Thymus (tissue), 11 donors: ENCODE results near the gene C16orf78. TPM values are rescaled to one million over a fixed set of nuclear protein-coding genes. Genes with fewer than 3 reads are reported as not detected.
"Not testable (repeated sequence)": the region's sequence is repeated elsewhere in the genome, so short reads cannot be mapped to it uniquely, and the experiment has no call there.

Source experiments
- DNase-seq, 9 donors: peaks; one replicate each; pipeline ENCODE4 v3.0.0-alpha.2; 2013; ENCODE audit warnings: low spot score in 9 of 9, low read depth in 6 of 9, missing footprints in 1 of 9
- H3K27ac ChIP-seq, 2 donors: one replicate each; pipeline ENCODE4 v1.5.1; 2013; ENCODE audit warnings: control low read depth in 1 of 2, low read depth in 1 of 2, low read length in 1 of 2, mild to moderate bottlenecking in 1 of 2, moderate library complexity in 1 of 2
- H3K27me3 ChIP-seq, 2 donors: one replicate each; pipeline ENCODE4 v1.5.1; 2013; ENCODE audit warnings: low read length in 1 of 2; ENCODE audit not compliant: control insufficient read depth in 2 of 2, insufficient read depth in 1 of 2
- H3K36me3 ChIP-seq, 2 donors: one replicate each; pipeline ENCODE4 v1.5.1; 2013; ENCODE audit warnings: low read length in 1 of 2, mild to moderate bottlenecking in 1 of 2, moderate library complexity in 1 of 2; ENCODE audit not compliant: control insufficient read depth in 2 of 2, insufficient read depth in 2 of 2
- H3K4me1 ChIP-seq, 2 donors: one replicate each; pipeline ENCODE4 v1.5.1; 2013; ENCODE audit warnings: low read length in 2 of 2; ENCODE audit not compliant: control insufficient read depth in 2 of 2, insufficient read depth in 2 of 2
- H3K4me3 ChIP-seq, 2 donors: one replicate each; pipeline ENCODE4 v1.5.1; 2013; ENCODE audit warnings: low read length in 2 of 2, control low read depth in 1 of 2, mild to moderate bottlenecking in 1 of 2
- H3K9me3 ChIP-seq, 2 donors: one replicate each; pipeline ENCODE4 v1.5.1; 2013; ENCODE audit warnings: low read length in 1 of 2, mild to moderate bottlenecking in 1 of 2; ENCODE audit not compliant: control insufficient read depth in 2 of 2, insufficient read depth in 1 of 2
- WGBS: extraction: QIAGEN DNeasy Blood & Tissue Kit; methylation state at CpG from one replicate; pipeline ENCODE4 v1.1.7; 2013; 5-methylcytosine and 5-hydroxymethylcytosine counted together
- polyA plus RNA-seq: library from polyadenylated mRNA; stranded (reverse); fragments of 200-250 nt; gene quantifications from one replicate; pipeline ENCODE4 v1.2.3, GENCODE V29; 2013
- total RNA-seq: library from RNA; stranded (reverse); fragments of 120-200 nt; gene quantifications from one replicate; pipeline ENCODE4 v1.2.4, GENCODE V29; 2013
- donor health status: healthy.

Gene C16orf78
- total and polyA plus RNA-seq, 2 donors: not detected

GRCh38 chr16:49355933-49356665 lies 17.5 kb upstream of the C16orf78 start:
- Histone ChIP-seq H3K4me1 (no peaks in the 10 kb centered on the region), H3K36me3 (no peaks in the 10 kb centered on the region), H3K9me3 (no peaks in the 10 kb centered on the region), H3K4me3 (no peak overlapping the region), H3K27ac (no peak overlapping the region), H3K27me3 (peaks cover 0 to 3% of the 10 kb centered on the region in 2 donors)
- WGBS: 86% methylated on average over 6 of the region's 6 CpGs
- no peak for DNase-seq

- peaks cover 0 to 3% of the 10 kb centered on the region in 2 donors for H3K27me3 ChIP-seq
- H3K9me3 ChIP-seq: no peaks in the 10 kb centered on the region
- H3K4me3 ChIP-seq: no peak overlapping the region
- no peak for DNase-seq
- 75% methylated on average over 20 of the region's 20 CpGs for WGBS
- H3K36me3 ChIP-seq: no peaks in the 10 kb centered on the region
- no peaks in the 10 kb centered on the region for H3K4me1 ChIP-seq
- H3K27ac ChIP-seq: no peak overlapping the region
These were observed 16.7 kb upstream of the C16orf78 start for GRCh38 chr16:49356728-49357488.

GRCh38 chr16:49359591-49359990 lies 14.0 kb upstream of the C16orf78 start:
- H3K9me3 ChIP-seq: no peaks in the 10 kb centered on the region
- H3K36me3 ChIP-seq: no peaks in the 10 kb centered on the region
- no peak overlapping the region for H3K4me3 ChIP-seq
- DNase-seq: no peak
- no peaks in the 10 kb centered on the region for H3K4me1 ChIP-seq
- H3K27me3 ChIP-seq: peaks cover 0 to 3% of the 10 kb centered on the region in 2 donors
- H3K27ac ChIP-seq: no peak overlapping the region
- WGBS: 8% methylated on average over 4 of the region's 4 CpGs

GRCh38 chr16:49361731-49362130 lies 11.9 kb upstream of the C16orf78 start:
- 84% methylated on average over 6 of the region's 6 CpGs for WGBS
- not testable (repeated sequence) for H3K27ac ChIP-seq, H3K4me1 ChIP-seq, H3K4me3 ChIP-seq, H3K27me3 ChIP-seq, H3K9me3 ChIP-seq, H3K36me3 ChIP-seq, DNase-seq

- Histone ChIP-seq H3K4me3 (no peak overlapping the region), H3K27ac (no peak overlapping the region), H3K9me3 (no peaks in the 10 kb centered on the region), H3K4me1 (no peaks in the 10 kb centered on the region), H3K27me3 (peaks cover 0 to under 1% of the 10 kb centered on the region in 2 donors), H3K36me3 (no peaks in the 10 kb centered on the region)
- WGBS: 87% methylated on average over 3 of the region's 3 CpGs
- no peak for DNase-seq
These were observed 11.4 kb upstream of the C16orf78 start for GRCh38 chr16:49362230-49362629.

GRCh38 chr16:49365711-49366509 lies 7.7 kb upstream of the C16orf78 start:
- no peaks in the 10 kb centered on the region for H3K27me3 ChIP-seq
- no peaks in the 10 kb centered on the region for H3K4me1 ChIP-seq
- no peak overlapping the region for H3K27ac ChIP-seq
- WGBS: 80% methylated on average over 4 of the region's 4 CpGs
- H3K36me3 ChIP-seq: no peaks in the 10 kb centered on the region
- H3K4me3 ChIP-seq: no peak overlapping the region
- H3K9me3 ChIP-seq: no peaks in the 10 kb centered on the region
- DNase-seq: no peak

- H3K27ac ChIP-seq: no peak overlapping the region
- H3K36me3 ChIP-seq: no peaks in the 10 kb centered on the region
- WGBS: 53% methylated on average over 3 of the region's 3 CpGs
- no peak for DNase-seq
- H3K4me1 ChIP-seq: no peaks in the 10 kb centered on the region
- H3K9me3 ChIP-seq: no peaks in the 10 kb centered on the region
- no peaks in the 10 kb centered on the region for H3K27me3 ChIP-seq
- no peak overlapping the region for H3K4me3 ChIP-seq
These were observed 6.9 kb upstream of the C16orf78 start for GRCh38 chr16:49366669-49367068.

- H3K27ac ChIP-seq: no peak overlapping the region
- H3K4me3 ChIP-seq: no peak overlapping the region
- H3K27me3 ChIP-seq: no peaks in the 10 kb centered on the region
- no peak for DNase-seq
- no peaks in the 10 kb centered on the region for H3K4me1 ChIP-seq
- 91% methylated on average over 3 of the region's 3 CpGs for WGBS
- no peaks in the 10 kb centered on the region for H3K9me3 ChIP-seq
- H3K36me3 ChIP-seq: no peaks in the 10 kb centered on the region
These were observed 3.7 kb upstream of the C16orf78 start for GRCh38 chr16:49369651-49370611.
